ENCODE data around the gene FAM53B.

DNA sequence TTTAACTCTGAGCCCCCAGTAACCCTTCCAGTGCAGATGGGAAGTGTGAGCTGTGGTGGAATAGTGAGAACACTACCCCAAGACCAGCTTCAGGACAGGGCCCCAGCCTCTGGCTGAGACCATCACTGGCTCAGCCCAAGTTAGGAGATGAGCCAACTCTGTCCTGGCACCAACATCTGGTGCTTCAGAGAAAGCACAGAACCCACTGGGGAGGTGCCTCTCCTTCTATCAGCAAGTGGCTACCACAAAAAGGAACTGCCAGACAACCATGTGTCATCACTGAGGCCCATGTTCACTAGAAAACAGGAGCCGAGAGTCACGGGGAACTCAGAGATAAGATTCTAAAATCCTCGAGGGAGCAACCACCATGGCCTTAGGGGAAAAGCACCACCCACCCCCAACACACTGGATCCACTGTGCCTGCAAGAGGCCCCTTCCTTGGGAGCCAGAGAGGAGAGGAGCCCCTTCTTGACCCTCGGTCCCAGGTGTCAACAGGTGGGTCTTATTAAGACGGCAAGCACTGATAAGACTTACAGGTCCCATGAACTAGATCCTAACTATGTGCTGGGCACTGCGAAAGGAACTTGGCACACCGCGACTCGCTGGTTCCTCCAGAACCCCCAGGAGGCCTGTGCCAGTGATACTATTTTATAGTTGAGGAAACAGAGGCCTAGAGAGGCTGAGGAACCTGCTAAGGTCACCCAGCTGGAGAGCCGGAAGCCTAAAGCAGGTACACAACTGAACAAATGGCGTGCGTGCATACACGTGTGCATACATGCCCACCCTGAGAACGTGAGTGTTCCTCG is 102.7 kb downstream of the FAM53B start:
- TF ChIP-seq, protein P1, sequence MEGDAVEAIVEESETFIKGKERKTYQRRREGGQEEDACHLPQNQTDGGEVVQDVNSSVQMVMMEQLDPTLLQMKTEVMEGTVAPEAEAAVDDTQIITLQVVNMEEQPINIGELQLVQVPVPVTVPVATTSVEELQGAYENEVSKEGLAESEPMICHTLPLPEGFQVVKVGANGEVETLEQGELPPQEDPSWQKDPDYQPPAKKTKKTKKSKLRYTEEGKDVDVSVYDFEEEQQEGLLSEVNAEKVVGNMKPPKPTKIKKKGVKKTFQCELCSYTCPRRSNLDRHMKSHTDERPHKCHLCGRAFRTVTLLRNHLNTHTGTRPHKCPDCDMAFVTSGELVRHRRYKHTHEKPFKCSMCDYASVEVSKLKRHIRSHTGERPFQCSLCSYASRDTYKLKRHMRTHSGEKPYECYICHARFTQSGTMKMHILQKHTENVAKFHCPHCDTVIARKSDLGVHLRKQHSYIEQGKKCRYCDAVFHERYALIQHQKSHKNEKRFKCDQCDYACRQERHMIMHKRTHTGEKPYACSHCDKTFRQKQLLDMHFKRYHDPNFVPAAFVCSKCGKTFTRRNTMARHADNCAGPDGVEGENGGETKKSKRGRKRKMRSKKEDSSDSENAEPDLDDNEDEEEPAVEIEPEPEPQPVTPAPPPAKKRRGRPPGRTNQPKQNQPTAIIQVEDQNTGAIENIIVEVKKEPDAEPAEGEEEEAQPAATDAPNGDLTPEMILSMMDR (IDR thresholded peaks at IDR 0.05): no peak
- no peak for TF ChIP-seq POLR2A (IDR thresholded peaks at IDR 0.05)
- TF ChIP-seq EP300 (IDR thresholded peaks at IDR 0.05): no peak

All from tibial nerve (tissue), 4 donors.